GM12865 (cell line): ENCODE measurements around the gene GH1.

Experiments
- DNase-seq: peaks from one replicate; pipeline ENCODE4 v3.0.0; 2010; ENCODE audit warnings: low read depth
- H3K4me3 ChIP-seq: 2 replicates; pipeline ENCODE4 v1.5.1; 2011; ENCODE audit warnings: mild to moderate bottlenecking, low read depth, low read length, control low read depth
- TF ChIP-seq, protein P1 (sequence below): IDR thresholded peaks from 2 replicates; pipeline ENCODE4 v1.5.1; 2011; ENCODE audit warnings: low read length, control low read depth, low read depth, inconsistent platforms; ENCODE audit not compliant: insufficient read depth; ENCODE audit errors: missing control alignments

Gene GH1

DNA sequence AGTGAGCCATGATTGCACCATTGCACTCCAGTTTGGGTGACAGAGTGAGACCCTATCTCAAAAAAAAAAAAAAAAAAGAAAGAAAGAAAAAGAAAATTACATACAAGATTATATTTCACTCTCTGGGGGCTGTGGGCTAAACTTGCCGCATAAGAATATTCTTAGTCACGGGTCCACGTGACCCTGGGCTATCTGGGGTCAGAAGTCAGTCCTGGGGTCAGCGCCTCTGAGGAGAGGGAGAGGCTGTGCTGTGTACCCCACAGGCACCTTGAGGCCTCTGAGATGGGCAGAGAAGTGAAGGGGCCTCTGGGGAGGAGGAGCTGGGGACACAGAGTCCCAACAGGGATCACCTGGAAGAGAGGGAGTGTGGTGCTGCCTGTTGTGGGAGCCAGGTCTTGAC is 19.3 kb upstream of the GH1 start:
- TF ChIP-seq, protein P1, sequence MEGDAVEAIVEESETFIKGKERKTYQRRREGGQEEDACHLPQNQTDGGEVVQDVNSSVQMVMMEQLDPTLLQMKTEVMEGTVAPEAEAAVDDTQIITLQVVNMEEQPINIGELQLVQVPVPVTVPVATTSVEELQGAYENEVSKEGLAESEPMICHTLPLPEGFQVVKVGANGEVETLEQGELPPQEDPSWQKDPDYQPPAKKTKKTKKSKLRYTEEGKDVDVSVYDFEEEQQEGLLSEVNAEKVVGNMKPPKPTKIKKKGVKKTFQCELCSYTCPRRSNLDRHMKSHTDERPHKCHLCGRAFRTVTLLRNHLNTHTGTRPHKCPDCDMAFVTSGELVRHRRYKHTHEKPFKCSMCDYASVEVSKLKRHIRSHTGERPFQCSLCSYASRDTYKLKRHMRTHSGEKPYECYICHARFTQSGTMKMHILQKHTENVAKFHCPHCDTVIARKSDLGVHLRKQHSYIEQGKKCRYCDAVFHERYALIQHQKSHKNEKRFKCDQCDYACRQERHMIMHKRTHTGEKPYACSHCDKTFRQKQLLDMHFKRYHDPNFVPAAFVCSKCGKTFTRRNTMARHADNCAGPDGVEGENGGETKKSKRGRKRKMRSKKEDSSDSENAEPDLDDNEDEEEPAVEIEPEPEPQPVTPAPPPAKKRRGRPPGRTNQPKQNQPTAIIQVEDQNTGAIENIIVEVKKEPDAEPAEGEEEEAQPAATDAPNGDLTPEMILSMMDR: no peak
- no peak overlapping the region for H3K4me3 ChIP-seq
- no peak for DNase-seq

DNA sequence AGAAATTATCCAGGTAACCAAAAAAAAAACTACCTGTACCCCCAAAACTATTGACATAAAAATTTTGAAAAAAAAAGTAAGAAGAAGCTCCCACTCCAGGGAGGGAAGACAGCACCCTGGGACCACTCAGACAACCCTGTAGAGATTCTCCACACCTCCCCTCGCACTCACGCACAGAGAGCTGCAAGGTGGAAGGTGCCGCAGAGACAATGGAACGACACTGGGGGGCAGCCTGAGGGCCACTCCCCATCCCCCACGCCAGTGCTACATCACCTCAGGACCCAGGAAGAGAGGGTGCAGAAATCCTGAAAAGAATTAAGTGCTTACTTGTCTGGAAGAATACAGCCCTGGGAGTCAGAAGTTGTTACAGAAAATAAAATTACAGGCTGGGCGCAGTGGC is 18.7 kb upstream of the GH1 start:
- no peak for DNase-seq
- H3K4me3 ChIP-seq: no peak overlapping the region
- TF ChIP-seq, protein P1: no peak

DNA sequence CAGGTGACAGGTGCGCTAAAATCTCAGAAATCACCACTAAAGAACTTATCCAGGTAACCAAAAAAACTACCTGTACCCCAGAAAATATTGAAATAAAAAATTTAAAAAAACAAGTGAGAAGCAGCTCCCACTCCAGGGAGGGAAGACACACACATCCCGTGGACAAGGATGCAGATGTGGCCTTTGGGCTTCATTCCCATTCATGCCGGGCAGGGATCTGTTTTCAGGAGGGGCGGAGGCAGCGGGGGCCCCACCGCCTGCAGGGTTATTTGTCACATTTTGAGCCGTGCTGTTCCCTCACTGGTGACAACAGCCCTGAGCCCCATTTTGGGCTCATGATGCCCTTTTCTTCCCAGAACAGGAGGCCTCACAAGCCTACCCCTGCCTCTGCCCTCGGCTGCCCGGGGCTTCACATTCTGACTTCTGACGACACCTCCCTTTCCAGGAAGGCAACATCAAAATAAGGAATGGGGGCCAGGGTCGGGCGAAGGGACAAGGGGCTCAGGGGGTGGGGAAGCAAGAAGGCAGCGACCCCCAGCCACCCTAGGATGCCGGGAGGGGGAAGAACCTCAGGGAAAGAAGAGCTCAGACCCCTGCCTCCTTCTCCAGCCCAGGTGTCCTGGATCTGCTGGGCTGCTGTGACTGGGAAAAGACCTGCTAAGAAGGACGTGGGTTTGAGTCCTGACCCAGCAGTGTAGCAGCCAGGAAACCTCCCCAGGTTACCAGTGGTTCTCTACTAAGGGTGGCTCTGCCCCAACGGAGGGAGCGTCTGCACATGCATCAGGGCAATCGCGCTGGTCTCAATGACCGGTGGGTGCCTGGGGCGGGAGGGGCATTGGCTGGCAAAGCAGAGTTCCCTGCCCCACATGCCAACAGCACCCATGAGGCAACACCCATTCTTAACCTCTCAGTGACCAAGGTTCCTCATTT is 15.8 kb upstream of the GH1 start:
- no peak for DNase-seq
- TF ChIP-seq, protein P1: no peak
- H3K4me3 ChIP-seq: no peak overlapping the region

DNA sequence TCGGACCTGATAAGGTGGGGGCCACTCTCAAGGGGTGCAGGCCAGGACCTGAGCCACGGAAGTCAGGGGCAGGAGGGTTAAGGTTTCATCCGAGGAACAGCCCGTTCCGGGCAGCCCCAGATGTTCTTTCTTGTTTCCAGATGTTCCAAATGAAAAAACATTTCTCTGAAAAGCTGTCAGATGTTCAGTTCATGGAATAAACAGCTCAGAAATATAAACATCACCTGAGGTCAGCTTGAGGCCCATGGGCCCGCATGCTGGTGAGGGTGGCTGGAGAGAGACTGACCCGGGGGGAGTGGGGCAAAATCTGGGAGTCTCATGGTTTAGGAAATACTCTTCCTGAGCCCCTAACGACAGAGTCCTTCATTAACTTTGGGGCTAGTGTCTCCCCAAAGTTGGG is 15.0 kb upstream of the GH1 start:
- H3K4me3 ChIP-seq: no peak overlapping the region
- DNase-seq: no peak
- TF ChIP-seq, protein P1: no peak

DNA sequence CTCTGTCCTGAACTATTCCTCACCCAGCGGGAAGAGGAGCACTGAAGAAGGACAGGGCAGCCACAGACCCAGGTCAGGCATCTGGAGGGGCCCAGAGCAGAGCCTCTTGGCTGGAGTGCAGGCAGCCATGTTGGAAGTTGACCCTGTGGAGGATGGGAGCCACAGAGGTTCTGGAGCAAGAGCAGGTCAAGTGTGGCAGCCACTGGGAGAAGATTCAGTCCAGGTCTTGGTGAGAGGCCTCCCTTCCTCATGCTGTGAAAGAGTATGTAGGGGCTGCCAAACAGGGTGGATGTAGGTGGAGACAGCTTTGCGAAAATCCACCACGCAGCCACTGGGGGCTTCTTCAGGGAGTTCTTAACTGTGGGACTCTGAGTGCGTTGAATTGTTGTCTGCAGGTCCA is 14.1 kb upstream of the GH1 start:
- H3K4me3 ChIP-seq: peak overlapping the region; percentile 90
- TF ChIP-seq, protein P1: no peak
- no peak for DNase-seq

DNA sequence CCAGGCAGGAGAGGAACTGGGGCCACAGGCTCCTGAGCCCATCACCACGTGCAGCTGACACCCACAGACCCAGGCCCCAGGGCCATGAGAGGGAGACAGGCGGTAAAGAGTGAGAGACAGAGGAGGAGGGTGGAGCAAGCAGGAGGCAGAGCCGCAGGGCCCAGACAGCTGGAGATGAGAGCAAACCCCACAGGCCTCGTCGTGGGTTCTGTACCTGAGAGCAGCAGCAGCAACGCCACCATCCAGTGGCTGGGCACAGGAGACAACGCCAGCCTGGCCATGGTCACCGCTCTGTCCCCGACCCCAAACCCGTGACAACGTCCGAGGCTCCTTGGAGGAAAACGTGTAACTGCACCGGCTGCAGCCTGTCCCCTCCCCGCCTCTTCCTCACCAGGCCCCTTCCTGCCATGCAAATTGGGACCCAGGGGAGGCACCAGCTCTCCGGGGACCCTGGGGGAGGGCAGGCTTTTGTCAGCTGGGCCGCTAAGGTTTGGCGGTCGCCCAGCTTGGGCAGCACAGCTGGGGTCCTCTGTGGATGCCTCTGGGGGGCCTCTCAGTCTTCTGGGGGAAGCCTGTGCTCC is 13.4 kb upstream of the GH1 start, which contains the start of gene CD79B:
Gene CD79B, minus strand, starts transcription at position 351 of the 581 bp plus-strand sequence. Its CDS starts 70 bp downstream, at position 281.
- TF ChIP-seq, protein P1: no peak
- H3K4me3 ChIP-seq: peak within 1 kb of the TSS; percentile 90

More for the DNA sequence above, 13.4 kb upstream of the GH1 start, which contains the start of gene CD79B:
- DNase-seq: peak; percentile 88
